Tibial nerve (tissue), 3 donors: ENCODE results near the gene NCAM1.

ENCODE experiments used
- POLR2A ChIP-seq, 2 donors: fragments of 450-650 bp; IDR thresholded peaks; one replicate each; pipeline ENCODE4 v1.6.1; 2017; ENCODE audit warnings: antibody characterized with exemption in 2 of 2, mild to moderate bottlenecking in 2 of 2, moderate library complexity in 2 of 2
- TF ChIP-seq, protein P1 (sequence below), 5 experiments: fragments of 200-600 bp in 3 of 5; fragments of 450-650 bp in 2 of 5; sonication (generic) in 3 of 5; IDR thresholded peaks; one replicate each; pipeline ENCODE4 v1.5.1; 2016 to 2019; ENCODE audit warnings: antibody characterized with exemption in 5 of 5, mild to moderate bottlenecking in 3 of 5, moderate library complexity in 2 of 5

- TF ChIP-seq, protein P1, sequence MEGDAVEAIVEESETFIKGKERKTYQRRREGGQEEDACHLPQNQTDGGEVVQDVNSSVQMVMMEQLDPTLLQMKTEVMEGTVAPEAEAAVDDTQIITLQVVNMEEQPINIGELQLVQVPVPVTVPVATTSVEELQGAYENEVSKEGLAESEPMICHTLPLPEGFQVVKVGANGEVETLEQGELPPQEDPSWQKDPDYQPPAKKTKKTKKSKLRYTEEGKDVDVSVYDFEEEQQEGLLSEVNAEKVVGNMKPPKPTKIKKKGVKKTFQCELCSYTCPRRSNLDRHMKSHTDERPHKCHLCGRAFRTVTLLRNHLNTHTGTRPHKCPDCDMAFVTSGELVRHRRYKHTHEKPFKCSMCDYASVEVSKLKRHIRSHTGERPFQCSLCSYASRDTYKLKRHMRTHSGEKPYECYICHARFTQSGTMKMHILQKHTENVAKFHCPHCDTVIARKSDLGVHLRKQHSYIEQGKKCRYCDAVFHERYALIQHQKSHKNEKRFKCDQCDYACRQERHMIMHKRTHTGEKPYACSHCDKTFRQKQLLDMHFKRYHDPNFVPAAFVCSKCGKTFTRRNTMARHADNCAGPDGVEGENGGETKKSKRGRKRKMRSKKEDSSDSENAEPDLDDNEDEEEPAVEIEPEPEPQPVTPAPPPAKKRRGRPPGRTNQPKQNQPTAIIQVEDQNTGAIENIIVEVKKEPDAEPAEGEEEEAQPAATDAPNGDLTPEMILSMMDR (IDR thresholded peaks at IDR 0.05): no peak
- no peak for TF ChIP-seq POLR2A (IDR thresholded peaks at IDR 0.05)
Observed at GRCh38 chr11:113090716-113091480, 129.7 kb downstream of the NCAM1 start.
